K562 (cell line): Measurements from ENCODE around the gene TACSTD2. TPM values are rescaled to one million over a fixed set of nuclear protein-coding genes. Genes with fewer than 3 reads are reported as not detected.

ENCODE experiments used
- ATAC-seq: fragments of 200-7000 bp; cut with Tn5 transposase; 3 replicates; pipeline ENCODE4 v1.9.1; 2020; ENCODE audit warnings: moderate library complexity
- BruUV-seq: library from RNA; stranded (reverse); fragments of 400-500 nt; replicated peaks from 2 replicates; lab custom pipeline; 2021; lab: Mats Ljungman, UMichigan
- CTCF ChIA-PET: fragments of 300-600 bp; formaldehyde crosslinking; extraction: SDS; loops from one replicate; lab custom pipeline; 2021; ENCODE audit warnings: low intra/inter-chr PET ratio; lab: Yijun Ruan, JAX
- POLR2A ChIA-PET: fragments of 300-600, 350-650 bp; sonication (Branson Sonifier 250); formaldehyde crosslinking; extraction: SDS; loops from one replicate; lab custom pipeline; 2021; ENCODE audit warnings: antibody characterized with exemption, inconsistent platforms; lab: Yijun Ruan, JAX
- DNase-seq, 4 experiments: peaks; one replicate each; pipeline versions ENCODE4 v3.0.0 to v3.0.0-alpha.2; 2011 to 2018; ENCODE audit warnings: low spot score in 3 of 4, mixed read lengths in 3 of 4; ENCODE audit errors: extremely low read depth in 1 of 4
- FAIRE-seq: peaks from 2 replicates; lab custom pipeline; 2011; peaks lifted over from hg19 to GRCh38; lab: Jason Lieb, UNC
- H2AFZ ChIP-seq: 2 replicates; pipeline ENCODE4 v1.6.0; 2011; ENCODE audit warnings: low read depth, low read length, control low read depth, inconsistent platforms
- H3K27ac ChIP-seq: fragments of 200-600 bp; 3 replicates; pipeline ENCODE4 v1.8.0; 2011; ENCODE audit warnings: low read depth, mild to moderate bottlenecking, control low read depth, inconsistent platforms, low read length, moderate library complexity, mixed read lengths; ENCODE audit errors: extremely low read depth
- H3K27me3 ChIP-seq, 2 experiments: fragments of 300-600 bp in 1 of 2; 2 replicates in 1 of 2; 3 replicates in 1 of 2; pipeline versions ENCODE4 v1.6.0 to v1.8.0; 2011; ENCODE audit warnings: inconsistent platforms in 2 of 2, low read length in 2 of 2, mild to moderate bottlenecking in 1 of 2, mixed read lengths in 1 of 2, moderate library complexity in 1 of 2; ENCODE audit not compliant: control insufficient read depth in 2 of 2, insufficient read depth in 2 of 2
- H3K36me3 ChIP-seq: fragments of 300-600 bp; 3 replicates; pipeline ENCODE4 v1.8.0; 2011; ENCODE audit warnings: mild to moderate bottlenecking, low read length, inconsistent platforms; ENCODE audit not compliant: control insufficient read depth, insufficient read depth
- H3K4me1 ChIP-seq, 2 experiments: fragments of 200-600 bp in 1 of 2; replicated peaks in 1 of 2; 2 replicates in 1 of 2; 3 replicates in 1 of 2; pipeline versions ENCODE4 v1.5.1 to v1.8.0; 2011; ENCODE audit warnings: inconsistent platforms in 2 of 2, low read length in 2 of 2, mild to moderate bottlenecking in 1 of 2, mixed read lengths in 1 of 2, moderate library complexity in 1 of 2; ENCODE audit not compliant: control insufficient read depth in 2 of 2, insufficient read depth in 2 of 2
- H3K4me2 ChIP-seq: 2 replicates; pipeline ENCODE4 v1.6.1; 2011; ENCODE audit warnings: low read length, control low read depth, inconsistent platforms, mixed read lengths; ENCODE audit not compliant: insufficient read depth
- H3K4me3 ChIP-seq: fragments of 200-600 bp; sonication (generic), shearing (Covaris generic); 2 replicates; pipeline ENCODE4 v1.5.1; 2016; ENCODE audit warnings: control low read depth, inconsistent platforms
- H3K79me2 ChIP-seq: fragments of 200-600 bp; 3 replicates; pipeline ENCODE4 v1.8.0; 2011; ENCODE audit warnings: low read length, inconsistent platforms; ENCODE audit not compliant: control insufficient read depth, insufficient read depth
- H3K9ac ChIP-seq, 2 experiments: 2 replicates each; pipeline versions ENCODE4 v1.6.0 to v1.6.1; 2011; ENCODE audit warnings: low read depth in 2 of 2, low read length in 2 of 2, control low read depth in 1 of 2, inconsistent platforms in 1 of 2, mild to moderate bottlenecking in 1 of 2, mixed read lengths in 1 of 2; ENCODE audit not compliant: insufficient read depth in 1 of 2
- H3K9me1 ChIP-seq: one replicate; pipeline ENCODE4 v1.6.0; 2011; ENCODE audit warnings: inconsistent platforms, mild to moderate bottlenecking, low read length, moderate library complexity; ENCODE audit not compliant: control insufficient read depth, insufficient read depth
- H3K9me3 ChIP-seq: replicated peaks from 2 replicates; pipeline ENCODE4 v1.5.1; 2011; ENCODE audit warnings: low read depth, low read length, inconsistent platforms; ENCODE audit not compliant: control insufficient read depth, insufficient read depth
- H4K20me1 ChIP-seq: replicated peaks from 2 replicates; pipeline ENCODE4 v1.6.1; 2011; ENCODE audit warnings: low read length, inconsistent platforms, mixed read lengths; ENCODE audit not compliant: control insufficient read depth, insufficient read depth
- BRD9 ChIP-seq: fragments of 450-650 bp; IDR thresholded peaks from 2 replicates; pipeline ENCODE4 v1.6.1; 2018; ENCODE audit warnings: low read depth; ENCODE audit not compliant: partially characterized antibody
- EGR1 ChIP-seq: fragments of 450-650 bp; conservative IDR thresholded peaks from 2 replicates; pipeline ENCODE4 v1.6.1; 2017; ENCODE audit warnings: mild to moderate bottlenecking
- HMGN3 ChIP-seq: IDR thresholded peaks from 2 replicates; pipeline ENCODE4 v1.6.1; 2011; ENCODE audit warnings: borderline replicate concordance, low read depth, mild to moderate bottlenecking, mixed read lengths, low read length; ENCODE audit not compliant: insufficient read length; ENCODE audit errors: extremely low read depth
- POLR3G ChIP-seq: IDR thresholded peaks from 2 replicates; pipeline ENCODE4 v1.6.1; 2011; ENCODE audit not compliant: insufficient read length, insufficient replicate concordance; ENCODE audit errors: extremely low read depth
- SAP30 ChIP-seq: fragments of 200-600 bp; sonication (generic); IDR thresholded peaks from 2 replicates; pipeline ENCODE4 v1.6.1; 2012; ENCODE audit warnings: borderline replicate concordance, low read depth, mild to moderate bottlenecking, moderate library complexity, low read length, control low read depth, inconsistent platforms; ENCODE audit not compliant: insufficient read depth, poor library complexity, severe bottlenecking
- WHSC1 ChIP-seq: IDR thresholded peaks from one replicate; pipeline ENCODE4 v1.6.1; 2012; ENCODE audit warnings: low read length, control low read depth, inconsistent platforms
- XRCC3 ChIP-seq: fragments of 450-650 bp; IDR thresholded peaks from 2 replicates; pipeline ENCODE4 v1.6.1; 2017; ENCODE audit warnings: mild to moderate bottlenecking, moderate library complexity
- ZNF134 ChIP-seq: fragments of 250-450 bp; sonication (Bioruptor Pico); conservative IDR thresholded peaks from 2 replicates; pipeline ENCODE4 v1.4.0; 2020
- ZNF217 ChIP-seq: sonication (generic); formaldehyde crosslinking; IDR thresholded peaks from 2 replicates; pipeline ENCODE4 v1.8.0; 2022; ENCODE audit warnings: mild to moderate bottlenecking, missing genetic modification reagents
- ZNF347 ChIP-seq: fragments of 450-650 bp; formaldehyde crosslinking; IDR thresholded peaks from 2 replicates; pipeline ENCODE4 v1.4.0; 2020; ENCODE audit warnings: low read depth, mild to moderate bottlenecking, moderate library complexity
- WGBS: fragments of 100-300 bp; shearing (Covaris generic); methylation state at CpG from one replicate; pipeline ENCODE4 v1.1.6; 2016; ENCODE audit warnings: low coverage, mixed read lengths; ENCODE audit not compliant: insufficient coverage; ENCODE audit errors: missing lambda C conversion rate; 5-methylcytosine and 5-hydroxymethylcytosine counted together
- in situ Hi-C: fragments of 300-500 bp; cut with MboI; formaldehyde crosslinking; loops from 4 replicates; pipeline ENCODE4 v1.15.0; 2018; ENCODE audit warnings: inconsistent platforms, mixed read lengths
- intact Hi-C: fragments of 100-400 bp; cut with micrococcal nuclease; formaldehyde crosslinking; loops from 2 replicates; pipeline ENCODE4 v1.14.2; 2022
- polyA plus RNA-seq, 8 experiments: library from polyadenylated mRNA; depleted of rRNA in 4 of 8; stranded (reverse) in 5 of 8; unstranded in 3 of 8; fragments of >200 nt; fragmentation: Nextera tagmentation in 2 of 8; fragmentation: Illumina TruSeq in 1 of 8; extraction: Ambion mirVana in 2 of 8; extraction: Trizol in 1 of 8; gene quantifications; 2 replicates each; pipeline versions ENCODE4 v1.2.1 to v1.2.3, GENCODE V29; 2011 to 2014; ENCODE audit warnings: inconsistent platforms in 1 of 8, missing spikeins in 1 of 8
- total RNA-seq, 7 experiments: library from RNA; depleted of rRNA in 6 of 7; stranded (reverse); fragments of >200 nt in 6 of 7; fragmentation: Illumina TruSeq in 2 of 7; extraction: Trizol in 2 of 7; gene quantifications; 2 replicates each; pipeline versions ENCODE4 v1.2.1 to v1.2.3, GENCODE V29; 2011 to 2021; ENCODE audit warnings: low replicate concordance in 1 of 7
- TF ChIP-seq, protein P1 (sequence below): IDR thresholded peaks from 3 replicates; pipeline ENCODE4 v1.6.1; 2011; ENCODE audit warnings: borderline replicate concordance, mild to moderate bottlenecking; ENCODE audit not compliant: insufficient read length, insufficient read depth

Gene TACSTD2
- total and polyA plus RNA-seq, 9 of the 15 experiments (the other 6 are each of a cell fraction or from before 2014, with no cell fraction given) = 0.04 to 0.31 TPM; not detected in 7

DNA sequence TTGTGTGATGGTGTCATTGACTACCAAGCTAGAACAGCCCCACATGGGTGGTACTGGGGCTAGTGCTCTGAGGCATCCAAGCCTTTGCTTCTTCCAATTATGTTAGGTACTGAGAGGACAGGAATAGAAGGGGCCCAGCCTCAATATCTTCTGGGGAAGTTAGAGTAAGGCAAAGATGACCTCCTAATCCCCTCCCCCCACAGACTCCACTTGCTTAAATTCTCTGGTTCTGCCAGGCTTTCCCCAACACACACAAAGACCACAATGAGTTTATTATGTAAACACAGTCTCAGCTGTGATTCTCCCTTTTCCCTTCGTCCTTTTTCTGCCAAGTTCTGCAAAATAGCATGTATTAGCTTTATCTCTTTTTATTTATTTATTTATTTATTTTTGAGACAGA lies 3.1 kb upstream of the TACSTD2 start:
- DNase-seq (no peak), FAIRE-seq (no peak), ATAC-seq (no peak)
- BruUV-seq = no TSS peak
- WGBS = 0% methylated on average over 1 of the region's 1 CpG
- ChIA-PET CTCF (no interaction called here), POLR2A (no interaction called here)
- H3K27me3 ChIP-seq = 0 out of 5 replicates have a peak, but pooled peaks cover 0 to 2% of the 10 kb centered on the region in 2 experiments
- no peak overlapping the region for H3K9ac ChIP-seq
- H3K27ac ChIP-seq = no peak overlapping the region
- no peaks in the 10 kb centered on the region for H4K20me1 ChIP-seq
- H3K36me3 ChIP-seq = no peaks in the 10 kb centered on the region
- H2AFZ ChIP-seq = no peak overlapping the region
- no peaks in the 10 kb centered on the region for H3K79me2 ChIP-seq
- no peak overlapping the region for H3K4me3 ChIP-seq
- H3K9me1 ChIP-seq = no peaks in the 10 kb centered on the region
- in situ Hi-C loops = no loop called here
- H3K9me3 ChIP-seq = no peaks in the 10 kb centered on the region
- TF ChIP-seq ZNF217 (CRISPR knock-in tag) = no peak
- H3K4me2 ChIP-seq = no peak overlapping the region
- intact Hi-C loops = no loop called here
- H3K4me1 ChIP-seq = peaks cover 10 to 11% of the 10 kb centered on the region in 2 experiments; a peak in 3 of 5 replicates

DNA sequence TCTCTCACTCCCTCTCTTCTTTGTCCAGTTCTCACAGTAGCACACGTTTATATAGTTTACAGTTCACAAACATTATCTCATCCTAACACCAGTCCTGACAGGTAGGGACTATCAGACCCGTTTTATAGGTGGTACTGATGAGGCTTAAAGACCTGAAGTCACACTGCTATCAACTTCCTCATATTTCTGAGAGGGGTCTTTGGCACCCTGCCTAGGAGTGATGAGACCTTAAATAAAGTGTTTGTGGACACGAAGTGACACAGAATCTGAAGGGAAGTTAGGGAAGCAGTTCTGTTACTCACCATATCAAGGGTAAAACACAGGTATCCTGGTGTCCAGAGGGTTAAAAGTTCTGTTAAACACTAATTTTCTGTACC lies 590 bp upstream of the TACSTD2 start:
- no peaks in the 10 kb centered on the region for H3K79me2 ChIP-seq
- ChIA-PET POLR2A (no interaction called here), CTCF (no interaction called here)
- no peak overlapping the region for H3K4me3 ChIP-seq
- ATAC-seq (no peak), DNase-seq (no peak), FAIRE-seq (no peak)
- BruUV-seq = no TSS peak
- peak overlapping the region; percentile 59 for H2AFZ ChIP-seq
- H3K9ac ChIP-seq = no peak overlapping the region
- no peaks in the 10 kb centered on the region for H3K36me3 ChIP-seq
- no peaks in the 10 kb centered on the region for H3K9me3 ChIP-seq
- no peaks in the 10 kb centered on the region for H3K9me1 ChIP-seq
- in situ Hi-C loops = no loop called here
- H3K27ac ChIP-seq = no peak overlapping the region
- TF ChIP-seq EGR1 (no peak), ZNF134 (CRISPR knock-in tag) (no peak), WHSC1 (no peak), ZNF347 (CRISPR knock-in tag) (no peak), HMGN3 (no peak), POLR3G (no peak), BRD9 (no peak), XRCC3 (no peak), SAP30 (no peak)
- TF ChIP-seq, protein P1, sequence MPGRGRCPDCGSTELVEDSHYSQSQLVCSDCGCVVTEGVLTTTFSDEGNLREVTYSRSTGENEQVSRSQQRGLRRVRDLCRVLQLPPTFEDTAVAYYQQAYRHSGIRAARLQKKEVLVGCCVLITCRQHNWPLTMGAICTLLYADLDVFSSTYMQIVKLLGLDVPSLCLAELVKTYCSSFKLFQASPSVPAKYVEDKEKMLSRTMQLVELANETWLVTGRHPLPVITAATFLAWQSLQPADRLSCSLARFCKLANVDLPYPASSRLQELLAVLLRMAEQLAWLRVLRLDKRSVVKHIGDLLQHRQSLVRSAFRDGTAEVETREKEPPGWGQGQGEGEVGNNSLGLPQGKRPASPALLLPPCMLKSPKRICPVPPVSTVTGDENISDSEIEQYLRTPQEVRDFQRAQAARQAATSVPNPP = no peak
- no peak overlapping the region for H3K4me2 ChIP-seq
- peaks cover 0 to 11% of the 10 kb centered on the region in 2 experiments; a peak in 1 of 5 replicates for H3K4me1 ChIP-seq
- H4K20me1 ChIP-seq = no peaks in the 10 kb centered on the region
- WGBS = 5% methylated on average over 3 of the region's 3 CpGs
- intact Hi-C loops = no loop called here
- peaks cover 2 to 3% of the 10 kb centered on the region in 2 experiments; a peak in 1 of 5 replicates for H3K27me3 ChIP-seq
